ENCODE data around the gene RAB28.
A peak's percentile ranks its signal among the peaks of the same experiment; 100 is the strongest.

Gene RAB28

DNA sequence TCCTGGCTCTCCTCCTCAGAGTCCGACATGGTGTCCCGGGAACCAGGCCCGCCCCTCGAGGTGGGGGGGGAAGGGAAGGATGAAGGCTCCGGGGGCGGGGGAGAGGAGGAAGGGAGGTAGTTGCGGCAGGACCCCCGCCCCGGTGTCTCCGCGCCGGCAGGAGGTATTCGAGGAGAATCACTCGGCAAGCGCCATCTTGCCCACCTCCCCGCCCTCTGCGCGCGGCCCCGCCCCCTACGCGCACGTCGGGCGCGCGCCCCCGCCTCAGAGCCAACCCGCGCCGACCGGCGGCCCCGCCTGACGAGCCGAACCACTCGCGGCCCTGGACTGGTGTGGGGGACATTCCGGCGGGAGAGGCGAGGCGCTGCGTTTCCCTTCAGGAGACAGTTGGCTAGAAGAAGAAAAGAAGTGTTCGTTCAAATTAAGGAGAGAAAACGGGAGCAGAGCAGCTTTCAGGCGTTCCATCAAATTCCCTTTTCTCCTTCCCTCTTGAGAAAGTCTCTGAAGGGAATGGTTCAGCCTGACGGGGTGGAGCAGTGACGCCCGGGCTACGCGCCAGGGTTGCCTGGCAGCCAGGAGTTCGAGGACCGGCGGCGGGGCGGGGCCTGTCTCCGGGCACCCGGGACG is at the start of gene RAB28:
Gene RAB28 (minus strand): TSS at position 219 of the 627 bp plus-strand sequence.
- no peaks in the 10 kb centered on the region for H3F3A ChIP-seq (ENCODE audit: insufficient read depth, low read length)
- H2AFZ ChIP-seq (ENCODE audit: low read length), result no peak within 1 kb of the TSS
- peak within 1 kb of the TSS; percentile 92 for H3K4me3 ChIP-seq (ENCODE audit: low read depth, low read length, poor library complexity, severe bottlenecking)
- peaks cover 24% of the 10 kb centered on the region for H3K4me1 ChIP-seq (ENCODE audit: insufficient read depth, low read length, severe bottlenecking)
- peak within 1 kb of the TSS; percentile 86 for H3K9ac ChIP-seq (ENCODE audit: low read length)
- H3K9me3 ChIP-seq (ENCODE audit: low read length), result no peaks in the 10 kb centered on the region
- peak within 1 kb of the TSS; percentile 95 for H3K4me2 ChIP-seq (ENCODE audit: low read length)
- peaks cover 3% of the 10 kb centered on the region; the same call in 1 of the 2 replicates for H3K79me2 ChIP-seq (ENCODE audit: insufficient read depth, low read length)
- no peak within 1 kb of the TSS for H3K27ac ChIP-seq (ENCODE audit: low read depth, low read length, poor library complexity, severe bottlenecking)
- no peaks in the 10 kb centered on the region for H4K20me1 ChIP-seq (ENCODE audit: insufficient read depth, low read length)
- no peaks in the 10 kb centered on the region for H3K27me3 ChIP-seq (ENCODE audit: insufficient read depth, low read length)
- H3K9me2 ChIP-seq (ENCODE audit: low read depth, low read length), result no peaks in the 10 kb centered on the region
- no peak for TF ChIP-seq EZH2 (IDR thresholded peaks at IDR 0.05; ENCODE audit: borderline replicate concordance, low read length)
- TF ChIP-seq, protein P1, sequence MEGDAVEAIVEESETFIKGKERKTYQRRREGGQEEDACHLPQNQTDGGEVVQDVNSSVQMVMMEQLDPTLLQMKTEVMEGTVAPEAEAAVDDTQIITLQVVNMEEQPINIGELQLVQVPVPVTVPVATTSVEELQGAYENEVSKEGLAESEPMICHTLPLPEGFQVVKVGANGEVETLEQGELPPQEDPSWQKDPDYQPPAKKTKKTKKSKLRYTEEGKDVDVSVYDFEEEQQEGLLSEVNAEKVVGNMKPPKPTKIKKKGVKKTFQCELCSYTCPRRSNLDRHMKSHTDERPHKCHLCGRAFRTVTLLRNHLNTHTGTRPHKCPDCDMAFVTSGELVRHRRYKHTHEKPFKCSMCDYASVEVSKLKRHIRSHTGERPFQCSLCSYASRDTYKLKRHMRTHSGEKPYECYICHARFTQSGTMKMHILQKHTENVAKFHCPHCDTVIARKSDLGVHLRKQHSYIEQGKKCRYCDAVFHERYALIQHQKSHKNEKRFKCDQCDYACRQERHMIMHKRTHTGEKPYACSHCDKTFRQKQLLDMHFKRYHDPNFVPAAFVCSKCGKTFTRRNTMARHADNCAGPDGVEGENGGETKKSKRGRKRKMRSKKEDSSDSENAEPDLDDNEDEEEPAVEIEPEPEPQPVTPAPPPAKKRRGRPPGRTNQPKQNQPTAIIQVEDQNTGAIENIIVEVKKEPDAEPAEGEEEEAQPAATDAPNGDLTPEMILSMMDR (IDR thresholded peaks at IDR 0.05; ENCODE audit: low read length), result no peak
- no peaks in the 10 kb centered on the region; the same call in 1 of the 2 replicates for H3K36me3 ChIP-seq (ENCODE audit: insufficient read depth, low read length)

DNA sequence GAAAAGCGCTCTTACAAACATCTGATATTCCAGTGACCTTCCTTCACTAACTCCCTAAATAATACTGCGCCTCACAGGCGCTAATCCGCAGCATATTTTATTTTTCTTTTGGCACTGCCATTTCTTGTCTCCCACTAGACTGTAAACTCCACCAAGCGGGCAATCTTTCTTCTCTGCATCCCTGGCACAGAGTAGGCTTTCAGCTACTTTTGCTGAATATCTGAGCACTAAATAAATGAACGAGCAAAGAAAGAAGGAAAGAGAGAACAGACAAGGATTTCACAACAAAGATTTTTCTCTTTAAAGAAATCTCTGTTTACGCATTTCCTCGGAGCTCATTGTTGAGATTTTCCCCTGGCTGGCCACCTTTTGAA is 47.5 kb upstream of the RAB28 start:
- no peaks in the 10 kb centered on the region for H3K27me3 ChIP-seq (ENCODE audit: insufficient read depth, low read length)
- H3K9me2 ChIP-seq (ENCODE audit: low read depth, low read length), result no peaks in the 10 kb centered on the region
- no peak overlapping the region for H3K27ac ChIP-seq (ENCODE audit: low read depth, low read length, poor library complexity, severe bottlenecking)
- H2AFZ ChIP-seq (ENCODE audit: low read length), result no peak overlapping the region
- TF ChIP-seq, protein P1 (IDR thresholded peaks at IDR 0.05; ENCODE audit: low read length), result no peak
- TF ChIP-seq EZH2 (IDR thresholded peaks at IDR 0.05; ENCODE audit: borderline replicate concordance, low read length), result no peak
- H3K36me3 ChIP-seq (ENCODE audit: insufficient read depth, low read length), result no peaks in the 10 kb centered on the region
- no peak overlapping the region for H3K4me3 ChIP-seq (ENCODE audit: low read depth, low read length, poor library complexity, severe bottlenecking)
- no peaks in the 10 kb centered on the region for H3K79me2 ChIP-seq (ENCODE audit: insufficient read depth, low read length)
- no peak overlapping the region for H3K9ac ChIP-seq (ENCODE audit: low read length)
- no peaks in the 10 kb centered on the region for H3K9me3 ChIP-seq (ENCODE audit: low read length)
- H4K20me1 ChIP-seq (ENCODE audit: insufficient read depth, low read length), result no peaks in the 10 kb centered on the region
- no peaks in the 10 kb centered on the region for H3F3A ChIP-seq (ENCODE audit: insufficient read depth, low read length)
- H3K4me2 ChIP-seq (ENCODE audit: low read length), result no peak overlapping the region
- no peaks in the 10 kb centered on the region for H3K4me1 ChIP-seq (ENCODE audit: insufficient read depth, low read length, severe bottlenecking)

DNA sequence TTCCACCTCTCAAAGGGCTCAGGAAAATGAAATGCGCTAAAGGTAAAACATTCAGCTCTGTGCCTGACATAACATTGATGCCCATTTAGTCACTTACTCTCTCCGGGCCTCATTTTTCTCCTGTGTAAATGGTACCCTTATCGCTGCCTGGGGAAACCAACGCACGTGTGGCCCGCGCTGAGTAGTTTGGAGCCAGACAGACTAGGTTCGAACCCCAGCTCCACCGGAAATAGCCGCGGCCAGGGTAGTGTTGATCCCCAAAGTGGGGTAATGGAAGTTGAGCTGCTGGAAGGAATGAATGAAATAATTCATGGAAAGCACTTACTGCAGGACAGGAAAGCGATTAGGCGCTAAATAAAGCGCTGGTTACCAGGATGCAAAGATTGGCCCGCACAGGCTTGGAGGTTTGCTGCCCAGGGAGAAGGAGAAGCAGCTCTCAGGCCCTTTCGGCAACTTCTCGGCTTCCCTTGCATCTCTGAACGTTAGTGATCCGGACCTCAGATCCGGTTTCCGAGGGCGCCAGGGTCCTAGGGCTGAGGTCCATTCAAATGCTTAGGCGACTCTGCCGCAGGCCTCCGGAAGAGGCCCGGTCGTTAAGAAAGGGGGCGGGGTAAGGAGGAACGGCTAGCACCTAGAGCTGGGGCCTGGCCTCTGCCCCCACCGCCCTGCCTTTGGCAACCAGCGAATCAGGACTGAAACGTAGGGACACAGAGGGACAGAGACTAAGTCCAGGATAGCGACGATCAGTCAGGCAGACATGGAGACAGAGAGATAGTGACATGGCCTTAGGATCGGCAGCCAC is 46.9 kb upstream of the RAB28 start:
- Histone ChIP-seq H2AFZ (ENCODE audit: low read length) (no peak overlapping the region), H3K27me3 (ENCODE audit: insufficient read depth, low read length) (no peaks in the 10 kb centered on the region), H3K4me2 (ENCODE audit: low read length) (no peak overlapping the region), H4K20me1 (ENCODE audit: insufficient read depth, low read length) (no peaks in the 10 kb centered on the region), H3K4me3 (ENCODE audit: low read depth, low read length, poor library complexity, severe bottlenecking) (no peak overlapping the region), H3K79me2 (ENCODE audit: insufficient read depth, low read length) (no peaks in the 10 kb centered on the region), H3K4me1 (ENCODE audit: insufficient read depth, low read length, severe bottlenecking) (no peaks in the 10 kb centered on the region), H3K9me3 (ENCODE audit: low read length) (no peaks in the 10 kb centered on the region), H3K9ac (ENCODE audit: low read length) (no peak overlapping the region), H3K36me3 (ENCODE audit: insufficient read depth, low read length) (no peaks in the 10 kb centered on the region), H3K27ac (ENCODE audit: low read depth, low read length, poor library complexity, severe bottlenecking) (no peak overlapping the region), H3K9me2 (ENCODE audit: low read depth, low read length) (no peaks in the 10 kb centered on the region), H3F3A (ENCODE audit: insufficient read depth, low read length) (no peaks in the 10 kb centered on the region)
- TF ChIP-seq EZH2 (IDR thresholded peaks at IDR 0.05; ENCODE audit: borderline replicate concordance, low read length), result no peak
- TF ChIP-seq, protein P1 (IDR thresholded peaks at IDR 0.05; ENCODE audit: low read length), result no peak
